Right cardiac atrium (tissue), 5 donors: Measurements from ENCODE around the gene RANBP3L. TPM values are rescaled to one million over a fixed set of nuclear protein-coding genes. Genes with fewer than 3 reads are reported as not detected.
A peak's percentile ranks its signal among the peaks of the same experiment; 100 is the strongest.

Experiments used
- ATAC-seq, 2 donors: fragments of 200-7000 bp; cut with Tn5 transposase; one replicate each; pipeline versions ENCODE4 v1.8.0 to v1.9.1; 2020; ENCODE audit warnings: moderate library complexity in 2 of 2, mild to moderate bottlenecking in 1 of 2
- DNase-seq, 3 donors: peaks; one replicate each; pipeline ENCODE4 v3.0.0-alpha.2; 2020
- H3K27ac ChIP-seq: one replicate; pipeline ENCODE4 v1.5.1; 2013; ENCODE audit warnings: mild to moderate bottlenecking, low read length, control low read depth, moderate library complexity
- H3K27me3 ChIP-seq: one replicate; pipeline ENCODE4 v1.6.1; 2013; ENCODE audit not compliant: control insufficient read depth, insufficient read depth
- H3K4me1 ChIP-seq: one replicate; pipeline ENCODE4 v1.6.1; 2013; ENCODE audit warnings: low read length; ENCODE audit not compliant: control insufficient read depth, insufficient read depth
- H3K4me3 ChIP-seq: one replicate; pipeline ENCODE4 v1.5.1; 2013; ENCODE audit warnings: low read length, control low read depth
- H3K9me3 ChIP-seq: one replicate; pipeline ENCODE4 v1.6.1; 2013; ENCODE audit warnings: low read length; ENCODE audit not compliant: control insufficient read depth
- WGBS: extraction: QIAGEN DNeasy Blood & Tissue Kit; methylation state at CpG from one replicate; pipeline ENCODE4 v1.1.7; 2013; 5-methylcytosine and 5-hydroxymethylcytosine counted together
- intact Hi-C, 4 donors: fragments of 100-400 bp; cut with DNase I; formaldehyde crosslinking; loops; one replicate each; pipeline versions ENCODE4 v1.11.0 to v1.14.0; 2022 to 2023
- polyA plus RNA-seq: library from polyadenylated mRNA; stranded (reverse); fragments of 200-250 nt; gene quantifications from one replicate; pipeline ENCODE4 v1.2.3, GENCODE V29; 2013
- total RNA-seq, 4 donors: library from RNA; stranded (reverse); fragmentation: NEBNext Ultra II Directional; extraction: Animal tissue kit (Norgen Biotek cat#: 25700); gene quantifications; one replicate each; pipeline ENCODE4 v1.2.1, GENCODE V29; 2021
- donor health status: healthy with polysubstance abuse.
- donor health status: DM: no; HTN: yes; CAD: no.
- donor health status: DM: no; HTN: no; CAD: no.
- donor health status: DM: no; HTN: yes; CAD: no; lungs with severe emphysema.
- donor health status: DM: yes; HTN: yes; CAD: no.

Gene RANBP3L
- total and polyA plus RNA-seq, 5 donors: 0.58 to 2.7 (median 1.2) TPM

DNA sequence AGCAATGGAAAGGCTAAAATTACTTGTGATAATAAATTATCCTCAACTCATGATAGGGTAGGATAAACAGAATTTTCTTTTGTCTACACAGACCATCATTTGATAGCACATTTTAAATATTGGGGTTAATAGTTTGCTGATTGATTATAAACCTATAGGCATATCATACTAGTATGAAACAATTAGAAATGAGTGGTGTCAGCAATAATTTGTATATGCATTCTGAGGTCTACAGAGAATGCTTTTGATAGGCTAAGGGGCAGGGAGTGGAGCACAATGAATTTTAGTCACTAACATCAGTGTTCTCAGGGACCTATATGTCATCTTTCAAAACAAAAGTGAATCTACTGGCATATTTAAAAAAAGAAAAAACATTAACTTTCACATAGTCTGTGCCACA lies 32.2 kb downstream of the RANBP3L start:
- H3K4me1 ChIP-seq: no peaks in the 10 kb centered on the region
- H3K27me3 ChIP-seq: no peaks in the 10 kb centered on the region
- ATAC-seq: no peak
- no peak overlapping the region for H3K4me3 ChIP-seq
- no peaks in the 10 kb centered on the region for H3K9me3 ChIP-seq
- H3K27ac ChIP-seq: no peak overlapping the region
- no peak for DNase-seq
- intact Hi-C loops: loop anchor here (5.0 to 10.0 kb wide), 4 partner anchors 33 to 425 kb away; partner anchors contain the start of gene RANBP3L (in 1 of the 4)

DNA sequence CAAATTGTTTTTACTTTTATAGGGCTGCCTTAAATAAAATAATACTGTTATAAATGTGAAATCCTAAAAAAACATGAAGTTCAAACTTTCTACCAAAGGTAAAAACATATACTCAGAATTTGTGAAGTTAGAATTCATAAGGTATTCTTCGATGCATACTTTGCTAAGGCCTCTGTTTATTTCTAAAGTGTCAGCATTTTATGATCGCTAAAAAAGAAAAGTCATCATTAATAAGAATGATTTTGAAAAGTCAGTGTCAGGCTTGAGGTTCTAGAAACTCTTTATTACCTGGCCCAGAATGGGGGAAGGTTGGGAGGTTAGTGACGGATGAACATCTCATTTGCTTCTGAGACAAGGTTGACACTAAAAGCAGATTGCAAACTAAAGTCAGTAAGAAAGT lies 33.8 kb downstream of the RANBP3L start:
- no peaks in the 10 kb centered on the region for H3K9me3 ChIP-seq
- WGBS: 96% methylated on average over 3 of the region's 3 CpGs
- no peak overlapping the region for H3K27ac ChIP-seq
- ATAC-seq: no peak
- no peaks in the 10 kb centered on the region for H3K4me1 ChIP-seq
- no peaks in the 10 kb centered on the region for H3K27me3 ChIP-seq
- no peak for DNase-seq
- intact Hi-C loops: loop anchor here (5.0 to 10.0 kb wide), 4 partner anchors 34 to 427 kb away; partner anchors contain the start of gene RANBP3L (in 1 of the 4)
- no peak overlapping the region for H3K4me3 ChIP-seq

DNA sequence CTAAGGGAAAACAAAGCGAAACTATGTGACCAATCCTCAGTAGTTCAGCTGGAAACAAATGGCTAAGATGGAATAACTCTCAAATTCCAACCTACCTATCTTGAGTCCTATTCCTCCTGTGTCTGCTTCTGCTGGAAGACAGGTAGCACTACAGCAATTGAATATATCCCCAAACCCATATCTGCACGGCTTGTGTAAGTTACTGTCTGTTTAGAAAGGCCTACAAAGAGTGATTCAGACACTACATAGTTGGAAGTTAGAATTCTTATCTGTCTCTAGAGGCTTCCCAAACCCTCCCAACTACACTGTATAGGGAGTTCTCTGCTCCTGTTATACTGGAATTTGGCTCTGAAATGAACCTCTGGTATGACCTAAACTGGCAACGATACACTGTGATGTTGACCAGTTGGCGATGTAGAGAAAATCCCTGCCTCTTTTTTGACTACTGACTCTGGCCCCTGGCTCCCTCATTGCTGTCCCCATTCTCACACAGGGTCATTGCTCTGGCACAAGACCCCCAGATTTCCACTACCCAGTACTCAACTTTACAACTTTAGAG lies 37.4 kb downstream of the RANBP3L start:
- 78% methylated on average over 4 of the region's 4 CpGs for WGBS
- no peak overlapping the region for H3K27ac ChIP-seq
- H3K4me1 ChIP-seq: no peaks in the 10 kb centered on the region
- no peak for DNase-seq
- ATAC-seq: no peak
- intact Hi-C loops: loop anchor here in 1 of 4 donors (10.0 kb wide), 2 partner anchors 131 to 431 kb away; no protein-coding TSS in a partner anchor
- H3K9me3 ChIP-seq: no peaks in the 10 kb centered on the region
- no peaks in the 10 kb centered on the region for H3K27me3 ChIP-seq
- no peak overlapping the region for H3K4me3 ChIP-seq

DNA sequence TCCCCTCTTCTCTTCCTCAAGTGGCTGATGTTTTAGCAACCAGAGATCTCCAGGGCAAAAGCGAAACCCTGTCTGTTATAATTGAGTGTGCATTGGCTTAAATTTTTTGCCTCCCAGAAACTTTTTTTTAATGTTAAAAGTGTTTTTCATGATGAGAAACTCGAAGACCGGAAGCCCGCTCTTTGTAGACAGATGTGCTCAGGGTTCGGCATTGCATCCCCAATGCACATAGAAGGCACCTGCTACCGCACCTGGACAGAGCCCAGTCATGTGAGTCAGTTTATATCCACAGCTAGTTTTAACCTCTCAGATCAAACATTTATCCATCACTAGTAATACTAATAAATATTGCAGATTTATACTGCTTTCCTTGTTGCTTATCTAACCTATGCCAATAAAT lies 40.5 kb downstream of the RANBP3L start:
- Histone ChIP-seq H3K27ac (no peak overlapping the region), H3K4me3 (no peak overlapping the region), H3K9me3 (no peaks in the 10 kb centered on the region), H3K27me3 (no peaks in the 10 kb centered on the region), H3K4me1 (no peaks in the 10 kb centered on the region)
- WGBS: 92% methylated on average over 6 of the region's 6 CpGs
- DNase-seq (no peak), ATAC-seq (no peak)
- intact Hi-C loops: loop anchor here in 1 of 4 donors (10.0 kb wide), 2 partner anchors 134 to 434 kb away; no protein-coding TSS in a partner anchor

DNA sequence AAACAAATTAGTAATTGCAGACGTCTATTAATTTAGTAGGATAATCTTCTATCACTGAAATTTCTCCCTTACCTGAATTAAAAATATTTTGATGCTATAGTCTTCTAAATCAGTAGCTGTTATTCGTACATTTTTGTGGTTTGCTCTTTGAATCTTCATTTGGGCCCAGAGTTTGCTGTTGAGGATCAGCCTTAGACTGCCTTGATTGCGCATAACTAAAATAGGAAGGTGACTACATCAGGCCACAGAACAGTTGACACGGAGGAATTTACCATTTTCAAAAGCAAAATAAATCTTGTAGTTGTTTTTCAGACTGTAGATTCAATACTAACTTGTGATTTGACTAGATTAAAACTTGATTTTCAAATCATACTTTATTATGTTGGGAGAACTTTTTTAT lies 48.1 kb downstream of the RANBP3L start:
- no peak overlapping the region for H3K27ac ChIP-seq
- no peaks in the 10 kb centered on the region for H3K4me1 ChIP-seq
- peaks cover 2% of the 10 kb centered on the region for H3K9me3 ChIP-seq
- H3K27me3 ChIP-seq: no peaks in the 10 kb centered on the region
- intact Hi-C loops: no loop called here
- no peak overlapping the region for H3K4me3 ChIP-seq
- no peak for DNase-seq
- no peak for ATAC-seq
- WGBS: 70% methylated on average over 4 of the region's 4 CpGs

DNA sequence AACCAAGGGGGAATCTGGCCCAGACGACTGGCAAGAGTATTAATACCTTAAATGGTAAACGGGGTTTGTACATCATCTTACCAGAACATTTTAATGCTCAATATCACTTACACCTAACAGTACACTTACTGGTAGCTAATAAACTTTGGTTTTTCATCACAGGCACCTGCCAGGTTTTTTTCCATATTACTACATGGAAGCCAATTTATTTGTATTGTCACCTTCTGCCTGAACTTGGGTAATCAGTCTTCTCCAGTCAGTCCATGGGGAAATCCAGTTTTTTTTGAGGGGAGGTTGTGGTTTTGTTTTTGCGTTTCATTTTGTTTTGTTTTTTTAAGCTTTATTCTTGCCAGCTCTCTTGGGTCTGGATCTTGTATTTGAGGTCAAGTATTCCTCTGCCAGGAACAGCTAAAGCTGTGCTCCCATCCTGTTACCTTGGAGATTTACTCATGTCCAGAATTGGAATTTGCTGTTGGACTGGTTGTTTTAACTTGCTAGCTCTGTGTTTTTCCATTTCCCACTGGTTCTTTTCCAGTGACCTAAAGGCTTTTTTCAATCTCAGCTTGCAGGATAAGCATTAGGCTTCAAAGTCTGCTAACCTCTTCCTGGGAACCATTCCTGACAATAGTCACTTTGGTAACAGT lies 48.9 kb downstream of the RANBP3L start:
- WGBS: 70% methylated on average over 3 of the region's 3 CpGs
- H3K9me3 ChIP-seq: peaks cover 2% of the 10 kb centered on the region
- no peak overlapping the region for H3K4me3 ChIP-seq
- no peaks in the 10 kb centered on the region for H3K4me1 ChIP-seq
- no peak for DNase-seq
- no peak overlapping the region for H3K27ac ChIP-seq
- H3K27me3 ChIP-seq: no peaks in the 10 kb centered on the region
- intact Hi-C loops: no loop called here
- ATAC-seq: peak; percentile 90 to 92

DNA sequence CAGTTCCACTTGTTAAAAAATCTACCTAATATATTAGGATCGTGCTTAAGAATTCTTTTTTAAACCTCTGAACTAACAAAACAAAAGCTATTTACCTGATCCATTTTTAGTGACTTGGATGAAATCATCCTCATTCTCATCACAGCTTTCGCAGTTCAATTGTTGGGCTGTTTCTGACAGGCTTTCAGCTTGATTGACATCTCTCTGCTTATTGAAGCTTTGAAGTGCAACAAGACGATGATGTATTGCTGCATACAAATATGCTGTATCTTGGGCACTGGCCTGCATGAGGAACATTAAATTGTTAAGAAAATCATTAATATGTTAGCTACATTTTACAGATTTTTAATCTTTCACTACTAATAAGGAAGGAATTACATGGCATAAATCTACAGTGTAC lies 50.5 kb downstream of the RANBP3L start:
- no peaks in the 10 kb centered on the region for H3K4me1 ChIP-seq
- 88% methylated on average over 3 of the region's 3 CpGs for WGBS
- intact Hi-C loops: no loop called here
- H3K4me3 ChIP-seq: no peak overlapping the region
- no peaks in the 10 kb centered on the region for H3K27me3 ChIP-seq
- no peak for DNase-seq
- H3K27ac ChIP-seq: no peak overlapping the region
- ATAC-seq: no peak
- peaks cover 2% of the 10 kb centered on the region for H3K9me3 ChIP-seq

DNA sequence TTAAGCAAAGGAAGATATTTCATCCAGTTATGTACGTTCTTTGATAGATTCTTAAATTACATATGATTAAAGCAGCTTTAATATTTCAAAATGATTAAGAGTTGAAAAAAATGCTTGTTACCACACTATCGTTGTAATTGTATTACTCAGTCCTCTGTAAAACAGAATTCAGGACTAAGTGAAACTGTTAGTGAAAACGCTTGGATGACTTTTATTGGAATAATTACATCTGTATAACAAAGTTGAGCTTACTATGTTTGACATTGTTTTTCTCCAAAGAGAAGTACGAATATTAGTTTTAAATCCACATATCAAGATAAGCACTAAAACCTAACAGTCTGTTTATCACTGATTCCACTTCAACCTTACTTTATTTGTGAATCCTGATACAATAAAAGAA lies 51.3 kb downstream of the RANBP3L start:
- no peak overlapping the region for H3K4me3 ChIP-seq
- WGBS: 84% methylated on average over 4 of the region's 4 CpGs
- H3K4me1 ChIP-seq: no peaks in the 10 kb centered on the region
- H3K27me3 ChIP-seq: no peaks in the 10 kb centered on the region
- H3K9me3 ChIP-seq: peaks cover 2% of the 10 kb centered on the region
- H3K27ac ChIP-seq: no peak overlapping the region
- no peak for ATAC-seq
- DNase-seq: no peak
- intact Hi-C loops: no loop called here

DNA sequence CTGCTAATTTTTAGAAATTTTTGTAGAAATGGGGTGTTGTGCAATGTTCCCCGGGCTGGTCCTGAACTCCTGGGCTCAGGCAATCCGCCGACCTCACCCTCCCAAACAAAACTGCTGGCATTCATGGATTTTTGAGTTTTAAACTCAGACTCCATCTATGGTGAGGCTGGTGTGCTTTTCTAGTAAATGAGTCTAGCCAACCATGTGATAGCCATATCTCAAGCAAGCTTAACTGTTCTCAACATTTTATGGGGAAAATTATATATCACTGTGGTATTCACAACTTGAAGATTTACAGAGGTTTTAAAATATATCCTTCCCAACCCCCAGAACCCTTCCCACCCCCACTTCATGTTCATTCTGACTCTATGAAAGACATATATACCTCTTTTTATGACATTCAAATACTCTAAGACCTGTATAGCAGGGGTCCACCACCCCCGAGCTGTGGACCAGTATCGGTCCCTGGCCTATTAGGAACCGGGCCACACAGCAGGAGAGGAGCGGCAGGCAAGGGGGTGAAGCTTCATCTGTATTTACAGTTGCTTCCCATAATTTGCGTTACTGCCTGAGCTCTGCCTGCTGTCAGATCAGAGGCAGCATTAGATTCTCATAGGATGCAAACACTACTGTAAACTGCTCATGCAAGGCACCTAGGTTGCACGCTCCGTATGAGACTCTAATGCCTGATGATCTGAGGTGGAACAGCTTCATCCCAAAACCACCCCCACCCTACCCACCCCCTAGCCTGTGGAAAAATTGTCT lies 55.5 kb downstream of the RANBP3L start:
- intact Hi-C loops: loop anchor here in 2 of 4 donors (10.0 kb wide), 1 partner anchor 59 kb away; the partner anchor contains the start of gene RANBP3L (in 2 of the 2)
- 90% methylated on average over 10 of the region's 10 CpGs for WGBS
- H3K27ac ChIP-seq: no peak overlapping the region
- H3K27me3 ChIP-seq: no peaks in the 10 kb centered on the region
- H3K4me1 ChIP-seq: peaks cover 4% of the 10 kb centered on the region
- no peak overlapping the region for H3K4me3 ChIP-seq
- peak in 1 of 3 donors; percentile 38 for DNase-seq
- ATAC-seq: no peak
- peaks cover under 1% of the 10 kb centered on the region for H3K9me3 ChIP-seq

DNA sequence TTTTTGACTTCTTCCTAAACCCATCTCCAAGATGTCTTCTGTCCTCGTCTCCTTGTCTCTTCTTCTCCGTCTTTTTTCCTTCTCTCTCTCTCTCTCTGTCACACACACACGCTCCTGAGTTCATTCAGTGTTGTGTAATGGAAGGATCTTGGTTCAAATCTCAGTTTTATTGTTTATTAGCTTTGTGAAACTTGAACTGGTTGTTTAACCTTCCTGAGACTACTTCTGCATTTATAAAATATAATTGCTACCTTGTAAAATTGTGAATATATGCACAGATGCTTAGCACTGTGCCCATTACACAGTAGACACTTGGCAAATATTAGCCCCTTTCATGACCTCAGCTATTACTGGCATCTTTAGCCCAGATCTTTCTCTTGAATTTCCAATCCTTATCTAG lies 57.6 kb downstream of the RANBP3L start:
- no peak overlapping the region for H3K4me3 ChIP-seq
- H3K27ac ChIP-seq: no peak overlapping the region
- H3K4me1 ChIP-seq: peaks cover 4% of the 10 kb centered on the region
- WGBS: 83% methylated on average over 3 of the region's 3 CpGs
- DNase-seq (no peak), ATAC-seq (no peak)
- H3K27me3 ChIP-seq: no peaks in the 10 kb centered on the region
- intact Hi-C loops: loop anchor here in 2 of 4 donors (10.0 kb wide), 1 partner anchor 61 kb away; the partner anchor contains the start of gene RANBP3L (in 2 of the 2)
- no peaks in the 10 kb centered on the region for H3K9me3 ChIP-seq

DNA sequence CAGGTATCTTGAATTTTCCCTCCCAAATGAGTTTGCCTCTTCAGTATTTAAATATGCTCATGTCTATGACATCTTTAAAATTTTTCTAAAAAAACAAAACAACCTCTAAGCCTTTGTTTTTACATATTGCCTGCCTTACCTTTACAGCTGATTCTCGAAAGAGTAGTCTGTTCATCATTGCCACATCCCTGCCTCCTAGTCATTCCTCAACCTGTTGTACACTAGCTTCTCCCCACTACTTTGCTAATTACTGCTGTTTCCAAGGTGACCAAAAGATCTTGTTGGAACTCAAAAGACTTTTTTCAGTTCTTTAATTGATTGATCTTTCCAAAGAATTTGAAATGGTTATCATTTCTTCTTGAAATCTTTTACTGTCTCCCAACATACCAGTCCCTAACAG lies 58.0 kb downstream of the RANBP3L start:
- Histone ChIP-seq H3K27me3 (no peaks in the 10 kb centered on the region), H3K9me3 (no peaks in the 10 kb centered on the region), H3K27ac (no peak overlapping the region), H3K4me1 (peaks cover 4% of the 10 kb centered on the region), H3K4me3 (no peak overlapping the region)
- intact Hi-C loops: loop anchor here in 2 of 4 donors (10.0 kb wide), 1 partner anchor 61 kb away; the partner anchor contains the start of gene RANBP3L (in 2 of the 2)
- ATAC-seq (no peak), DNase-seq (no peak)
- WGBS: 97% methylated on average over 1 of the region's 1 CpG
